IPS DF 4.7 (cell line): ENCODE data around the gene TTI1.

Experiments
- DNase-seq: peaks from one replicate; pipeline ENCODE4 v3.0.0-alpha.2; 2013; ENCODE audit warnings: low spot score; ENCODE audit errors: extremely low read depth

Gene TTI1

GRCh38 chr20:38055294-38055693 is 22.0 kb upstream of the TTI1 start:
- no peak for DNase-seq

- no peak for DNase-seq
Observed at GRCh38 chr20:38054647-38055046, 21.4 kb upstream of the TTI1 start.

- DNase-seq: no peak
Observed at GRCh38 chr20:38052870-38053269, 19.6 kb upstream of the TTI1 start.

GRCh38 chr20:38050686-38051085 is 17.4 kb upstream of the TTI1 start:
- no peak for DNase-seq

GRCh38 chr20:38049800-38050199 is 16.5 kb upstream of the TTI1 start:
- no peak for DNase-seq

- no peak for DNase-seq
Observed at GRCh38 chr20:38046572-38046971, 13.3 kb upstream of the TTI1 start.

- no peak for DNase-seq
Observed at GRCh38 chr20:38044685-38045084, 11.4 kb upstream of the TTI1 start.

GRCh38 chr20:38043512-38044300 is 10.4 kb upstream of the TTI1 start:
- DNase-seq: no peak

- no peak for DNase-seq
Observed at GRCh38 chr20:38040276-38040675, 7.0 kb upstream of the TTI1 start.

GRCh38 chr20:38036366-38036765 is 3.1 kb upstream of the TTI1 start:
- DNase-seq: no peak

GRCh38 chr20:38034961-38035360 is 1.7 kb upstream of the TTI1 start:
- no peak for DNase-seq

- no peak for DNase-seq
Observed at GRCh38 chr20:38034108-38034649, 923 bp upstream of the TTI1 start.

GRCh38 chr20:38032585-38033329 is 499 bp downstream of the TTI1 start:
- DNase-seq: no peak

GRCh38 chr20:38031957-38032356 is 1.3 kb downstream of the TTI1 start:
- no peak for DNase-seq

GRCh38 chr20:38029453-38029852 is 3.8 kb downstream of the TTI1 start:
- DNase-seq: no peak

GRCh38 chr20:38024496-38024895 is 8.8 kb downstream of the TTI1 start:
- no peak for DNase-seq

GRCh38 chr20:38023181-38024001 is 9.9 kb downstream of the TTI1 start:
- no peak for DNase-seq

GRCh38 chr20:38021087-38021772 is 12.0 kb downstream of the TTI1 start:
- no peak for DNase-seq

GRCh38 chr20:38018385-38018784 is 14.9 kb downstream of the TTI1 start:
- DNase-seq: no peak

- no peak for DNase-seq
Observed at GRCh38 chr20:38017959-38018358, 15.3 kb downstream of the TTI1 start.

- DNase-seq: no peak
Observed at GRCh38 chr20:38013887-38014286, 19.4 kb downstream of the TTI1 start.
